ENCODE data around the gene PSME3IP1.

DNA sequence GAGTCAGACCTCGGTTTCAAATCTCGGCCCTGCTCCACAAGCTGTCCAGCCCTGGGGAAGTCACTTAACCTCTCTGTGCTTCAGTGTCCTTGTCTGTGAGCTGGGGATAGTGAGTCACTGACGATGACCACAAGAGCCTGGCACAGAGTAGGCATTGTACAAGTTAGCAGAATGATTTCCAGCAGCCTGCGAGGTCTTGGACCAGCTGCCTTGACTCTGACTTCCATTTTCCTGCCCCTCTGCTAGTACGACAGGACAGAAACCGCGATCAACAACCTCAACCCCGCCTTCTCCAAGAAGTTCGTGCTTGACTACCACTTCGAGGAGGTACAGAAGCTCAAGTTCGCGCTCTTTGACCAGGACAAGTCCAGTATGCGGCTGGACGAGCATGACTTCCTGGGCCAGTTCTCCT is 72.8 kb downstream of the PSME3IP1 start:
- TF ChIP-seq, protein P1, sequence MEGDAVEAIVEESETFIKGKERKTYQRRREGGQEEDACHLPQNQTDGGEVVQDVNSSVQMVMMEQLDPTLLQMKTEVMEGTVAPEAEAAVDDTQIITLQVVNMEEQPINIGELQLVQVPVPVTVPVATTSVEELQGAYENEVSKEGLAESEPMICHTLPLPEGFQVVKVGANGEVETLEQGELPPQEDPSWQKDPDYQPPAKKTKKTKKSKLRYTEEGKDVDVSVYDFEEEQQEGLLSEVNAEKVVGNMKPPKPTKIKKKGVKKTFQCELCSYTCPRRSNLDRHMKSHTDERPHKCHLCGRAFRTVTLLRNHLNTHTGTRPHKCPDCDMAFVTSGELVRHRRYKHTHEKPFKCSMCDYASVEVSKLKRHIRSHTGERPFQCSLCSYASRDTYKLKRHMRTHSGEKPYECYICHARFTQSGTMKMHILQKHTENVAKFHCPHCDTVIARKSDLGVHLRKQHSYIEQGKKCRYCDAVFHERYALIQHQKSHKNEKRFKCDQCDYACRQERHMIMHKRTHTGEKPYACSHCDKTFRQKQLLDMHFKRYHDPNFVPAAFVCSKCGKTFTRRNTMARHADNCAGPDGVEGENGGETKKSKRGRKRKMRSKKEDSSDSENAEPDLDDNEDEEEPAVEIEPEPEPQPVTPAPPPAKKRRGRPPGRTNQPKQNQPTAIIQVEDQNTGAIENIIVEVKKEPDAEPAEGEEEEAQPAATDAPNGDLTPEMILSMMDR (IDR thresholded peaks at IDR 0.05), result no peak
- TF ChIP-seq POLR2A (IDR thresholded peaks at IDR 0.05) (no peak), POLR2AphosphoS5 (IDR thresholded peaks at IDR 0.05) (no peak)
